Hippocampal formation (tissue), 2 donors: Measurements from ENCODE around the gene NAV2.
"Not testable (repeated sequence)": the region's sequence is repeated elsewhere in the genome, so short reads cannot be mapped to it uniquely, and the experiment has no call there.

Source experiments
- DNase-seq, 2 donors: peaks; one replicate each; lab custom pipeline; 2025; lab: John Stamatoyannopoulos, UW

Gene NAV2

DNA sequence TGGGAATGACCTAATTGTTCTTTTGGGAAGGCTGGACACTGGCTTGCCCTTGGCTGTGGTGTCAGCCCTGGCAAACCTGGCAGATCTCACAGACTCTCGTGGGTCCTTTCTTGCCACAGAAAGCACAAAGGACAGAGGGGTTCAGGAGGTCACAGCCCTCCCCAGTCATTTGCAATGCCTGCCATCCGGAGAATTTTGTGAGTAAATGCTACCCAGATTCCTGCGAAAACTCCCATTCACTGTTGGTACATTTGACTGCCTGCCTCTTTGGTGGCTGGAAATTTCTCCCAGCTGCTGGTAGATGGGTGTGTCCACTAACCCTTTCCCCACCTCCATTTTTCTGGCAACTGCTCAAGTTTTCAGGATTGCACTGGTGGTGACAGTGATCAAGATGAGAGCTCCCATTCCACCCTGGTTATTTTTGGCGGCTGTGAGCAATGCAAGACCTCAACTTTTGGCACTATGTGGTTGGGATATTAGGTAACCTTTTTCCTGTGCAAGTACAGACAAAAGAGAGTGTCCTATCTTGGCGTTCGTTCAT, 155.7 kb downstream of the NAV2 start:
- DNase-seq = peak in 1 of 2 donors; percentile 23

DNA sequence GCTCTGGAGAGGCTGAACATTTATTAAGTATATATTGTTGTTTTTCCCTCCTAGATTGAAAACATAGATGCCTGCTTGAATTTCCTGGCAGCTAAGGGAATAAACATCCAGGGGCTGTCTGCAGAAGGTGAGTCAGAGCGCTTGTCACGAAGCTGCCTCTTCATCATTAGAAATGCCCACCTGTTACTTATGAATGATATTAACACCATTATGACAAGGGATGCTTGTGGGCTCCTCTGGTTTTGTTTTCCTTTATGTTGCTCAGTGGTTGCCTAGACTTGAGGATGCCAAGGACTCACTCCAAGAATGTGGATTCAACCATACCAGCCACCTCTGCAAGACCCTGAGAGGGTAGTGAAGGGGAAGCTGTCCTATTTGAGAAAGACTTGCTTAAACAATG, 156.2 kb downstream of the NAV2 start:
- no peak for DNase-seq

DNA sequence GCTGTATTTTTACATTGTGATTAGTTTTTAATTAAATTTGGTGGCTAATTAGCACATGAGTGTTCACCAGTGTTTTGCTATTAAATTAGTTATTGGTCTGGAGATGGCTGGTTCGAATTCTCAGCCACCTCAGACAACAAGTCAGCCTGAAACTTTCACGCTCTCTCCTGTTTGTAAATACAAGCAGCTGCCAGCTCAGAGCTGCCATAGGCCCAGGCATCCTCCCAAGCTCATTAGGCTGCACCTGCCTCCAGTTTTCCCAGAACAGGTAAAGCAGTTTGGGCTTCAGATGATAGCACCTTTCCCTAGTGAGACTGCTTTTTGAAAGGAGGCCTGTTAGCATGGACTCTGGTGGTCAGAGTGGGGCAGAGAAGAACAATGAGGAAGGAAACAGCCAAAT, 156.8 kb downstream of the NAV2 start:
- no peak for DNase-seq

DNA sequence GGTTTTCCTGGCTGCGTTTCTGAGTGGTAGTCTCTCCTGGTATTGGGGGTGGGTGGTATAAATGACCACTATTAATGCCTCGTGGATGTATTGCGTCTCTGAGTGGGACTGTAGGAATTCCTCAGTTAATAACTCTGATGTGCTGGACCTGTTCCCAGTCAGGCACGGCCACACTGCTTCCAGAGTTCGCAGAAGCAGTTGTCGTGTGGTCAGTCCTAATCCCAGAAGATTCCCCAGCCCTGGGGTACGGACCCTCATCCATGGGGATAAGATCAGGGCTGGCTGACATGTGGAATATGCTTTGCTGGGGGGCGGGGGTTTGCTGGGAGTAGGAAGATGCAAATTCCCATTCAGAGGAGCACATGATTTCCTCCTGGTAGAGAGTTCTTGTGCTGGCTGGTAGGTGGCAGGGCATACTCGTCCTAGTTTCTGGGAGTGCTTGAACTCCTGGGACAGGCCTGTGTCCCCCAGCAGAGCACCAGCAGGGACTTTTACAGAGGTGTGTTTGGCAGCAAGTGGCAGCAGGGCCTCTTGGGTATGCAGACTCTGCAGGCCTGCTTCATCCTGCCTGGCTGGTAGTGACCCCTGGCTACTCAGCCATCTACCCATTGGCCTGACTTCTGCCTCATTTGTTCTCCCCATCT, 157.4 kb downstream of the NAV2 start:
- DNase-seq = no peak

DNA sequence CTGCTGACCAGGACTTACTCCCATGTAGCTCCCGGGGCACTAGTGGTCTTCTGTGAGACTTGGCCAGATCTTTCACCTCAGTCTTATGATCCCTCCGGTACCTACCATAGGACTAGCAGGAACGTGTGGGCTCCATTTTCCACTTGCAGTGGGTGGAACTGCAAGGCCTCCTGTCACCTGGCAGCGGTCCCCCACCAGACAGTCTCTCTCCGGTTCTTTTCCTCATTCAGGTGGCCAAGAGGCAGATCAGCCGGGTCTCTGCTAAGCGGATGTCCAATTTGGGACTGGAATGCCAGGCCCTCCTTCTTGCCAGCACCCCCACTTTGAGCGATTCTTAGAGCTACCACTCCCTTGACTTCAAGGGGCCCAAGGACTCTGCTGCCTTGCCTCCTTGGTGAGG, 158.9 kb downstream of the NAV2 start:
- DNase-seq = no peak

DNA sequence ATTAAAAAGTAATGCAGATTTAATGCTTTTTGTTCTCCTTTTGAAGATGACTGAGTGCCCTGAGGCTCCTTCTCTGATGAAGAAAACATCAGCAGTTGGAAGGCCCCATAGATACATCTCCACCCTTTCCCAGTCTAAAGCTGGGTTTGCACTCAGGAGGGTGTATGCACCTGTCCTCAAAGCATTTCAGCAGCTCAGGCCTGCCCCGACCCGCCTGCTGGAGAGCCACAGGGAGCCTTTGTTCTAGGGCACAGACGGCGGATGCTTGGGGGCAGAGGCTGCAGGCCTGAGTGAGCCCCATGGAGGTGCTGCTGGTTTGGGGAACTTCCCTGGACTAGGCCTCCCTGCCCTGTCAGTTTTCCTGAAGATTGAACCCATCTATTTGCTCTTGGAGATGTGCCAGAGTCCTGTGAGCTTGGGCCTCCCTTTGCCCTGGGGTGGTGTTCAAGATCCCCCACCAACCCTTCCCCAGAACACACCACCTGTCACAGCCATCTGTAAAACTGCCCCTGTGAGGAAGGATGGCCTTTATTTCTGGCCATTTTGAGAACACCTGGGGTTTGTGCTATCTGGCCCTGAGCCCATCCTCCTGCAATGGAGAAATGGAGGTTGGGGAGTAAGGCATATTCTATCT, 160.0 kb downstream of the NAV2 start:
- no peak for DNase-seq

DNA sequence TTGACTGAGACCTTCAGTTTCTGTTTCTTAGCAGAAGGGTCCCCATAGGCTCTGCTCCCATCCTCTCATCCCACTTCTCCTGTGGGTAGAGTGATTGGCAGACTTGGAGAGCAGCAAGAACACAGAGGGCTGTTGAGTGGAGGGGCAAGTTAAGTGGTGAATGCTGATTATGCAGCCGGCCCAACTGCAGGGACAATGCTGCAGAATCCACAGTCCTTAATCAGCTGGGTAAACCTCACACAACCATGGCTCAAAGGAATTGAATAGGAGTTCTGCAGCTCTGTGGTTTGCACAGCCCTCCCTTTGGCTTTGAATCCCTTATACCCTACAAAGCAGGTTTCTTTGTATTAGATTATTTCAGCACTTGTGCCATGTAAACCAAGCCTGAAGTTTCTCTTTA, 161.1 kb downstream of the NAV2 start:
- DNase-seq = no peak

DNA sequence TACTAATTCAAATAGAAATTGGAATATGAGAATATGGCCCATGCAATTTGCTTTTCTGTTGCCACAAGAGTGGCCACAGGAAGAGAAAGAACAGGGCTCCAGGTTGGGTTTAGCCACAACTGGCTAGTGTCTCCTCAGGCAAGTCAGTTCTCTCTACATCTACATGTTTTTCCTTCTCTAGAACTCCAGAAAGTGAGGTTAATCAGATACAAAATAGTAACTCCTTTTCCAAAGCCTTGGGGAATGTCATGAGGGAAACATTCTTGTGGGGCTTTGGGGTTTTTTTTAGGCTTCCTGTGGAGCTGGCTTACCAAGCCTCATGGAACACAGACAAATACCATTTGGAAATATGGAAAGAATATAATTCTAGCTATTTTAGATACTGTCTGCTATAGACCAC, 161.6 kb downstream of the NAV2 start:
- DNase-seq = no peak

DNA sequence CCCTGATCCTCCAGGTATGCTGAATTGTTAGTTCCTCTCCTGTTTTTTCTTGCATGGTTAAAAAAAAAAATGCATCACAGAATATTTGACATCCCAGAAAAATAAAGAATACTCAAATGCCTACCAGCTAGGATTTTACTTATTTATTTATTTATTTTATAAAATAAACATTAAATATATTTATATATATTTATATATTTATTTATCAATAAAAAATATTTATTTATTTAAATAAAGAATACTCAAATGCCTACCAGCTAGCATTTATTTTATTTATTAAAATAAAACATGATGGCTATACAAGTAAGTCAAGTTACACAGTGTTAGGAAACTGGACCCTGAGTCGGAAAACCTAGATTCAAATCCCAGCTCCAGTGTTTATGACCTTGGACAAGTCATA, 164.1 kb downstream of the NAV2 start:
- no peak for DNase-seq

DNA sequence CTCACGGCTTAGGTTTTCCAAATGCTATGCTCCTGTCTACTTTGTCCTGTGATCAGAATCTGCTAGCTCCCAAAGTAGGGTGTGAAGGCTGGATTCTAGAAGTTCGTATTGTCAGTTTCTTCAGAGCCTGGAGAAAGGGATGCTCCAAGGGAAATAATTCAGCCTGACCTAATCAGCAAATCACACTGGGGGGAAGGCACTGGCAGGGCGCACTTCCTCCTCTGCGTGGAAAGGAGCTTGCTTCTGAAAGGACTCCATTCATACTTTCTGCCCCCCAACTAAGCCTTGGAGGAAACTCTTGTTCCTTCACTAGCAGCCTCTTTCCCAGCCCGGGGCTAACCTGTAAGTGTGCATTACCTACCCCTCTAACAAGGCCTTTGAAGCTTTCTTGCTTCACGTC, 165.9 kb downstream of the NAV2 start:
- no peak for DNase-seq

DNA sequence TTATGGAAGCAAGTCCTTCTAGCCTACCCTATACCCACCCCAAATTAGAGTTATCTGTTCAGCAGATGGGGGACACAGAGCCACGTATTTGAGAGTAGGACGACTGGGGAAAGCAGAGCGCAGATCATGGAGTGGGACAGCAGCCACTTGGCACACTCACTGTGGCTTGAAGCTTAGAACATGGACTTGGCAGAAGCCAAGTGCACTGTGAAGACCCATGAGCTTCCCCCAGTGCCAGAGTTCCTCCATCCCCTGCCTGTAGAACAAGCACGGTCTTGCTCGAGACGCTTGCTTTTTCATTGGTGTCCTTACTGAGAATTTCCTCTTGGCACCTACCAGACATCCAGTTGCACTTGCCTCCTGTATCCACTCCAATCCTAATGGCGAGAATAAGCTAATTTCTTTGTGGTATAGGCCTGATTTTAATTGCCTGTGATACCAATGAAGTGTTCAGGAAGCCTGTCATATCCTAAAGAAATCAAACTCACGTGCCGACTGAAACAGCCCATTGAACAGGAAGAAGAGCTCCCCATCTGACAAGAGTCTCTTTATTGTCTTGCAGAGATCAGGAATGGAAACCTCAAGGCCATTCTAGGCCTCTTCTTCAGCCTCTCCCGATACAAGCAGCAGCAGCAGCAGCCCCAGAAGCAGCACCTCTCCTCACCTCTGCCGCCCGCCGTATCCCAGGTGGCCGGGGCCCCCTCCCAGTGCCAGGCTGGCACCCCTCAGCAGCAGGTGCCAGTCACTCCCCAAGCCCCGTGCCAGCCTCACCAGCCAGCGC, 166.9 kb downstream of the NAV2 start:
- DNase-seq = peak in 1 of 2 donors; percentile 15

DNA sequence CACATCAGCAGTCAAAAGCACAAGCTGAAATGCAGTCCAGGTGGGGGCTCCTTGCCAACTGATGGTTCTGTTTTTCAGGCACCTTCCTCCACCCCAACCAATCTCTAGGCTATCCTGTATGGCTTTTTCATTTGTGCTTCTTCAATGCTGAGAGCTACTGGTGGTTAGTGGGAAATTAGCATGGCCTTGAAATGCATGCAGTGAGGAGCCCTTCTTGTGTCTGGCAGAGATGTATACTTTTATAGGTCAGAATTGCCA, 167.4 kb downstream of the NAV2 start:
- DNase-seq = no peak

DNA sequence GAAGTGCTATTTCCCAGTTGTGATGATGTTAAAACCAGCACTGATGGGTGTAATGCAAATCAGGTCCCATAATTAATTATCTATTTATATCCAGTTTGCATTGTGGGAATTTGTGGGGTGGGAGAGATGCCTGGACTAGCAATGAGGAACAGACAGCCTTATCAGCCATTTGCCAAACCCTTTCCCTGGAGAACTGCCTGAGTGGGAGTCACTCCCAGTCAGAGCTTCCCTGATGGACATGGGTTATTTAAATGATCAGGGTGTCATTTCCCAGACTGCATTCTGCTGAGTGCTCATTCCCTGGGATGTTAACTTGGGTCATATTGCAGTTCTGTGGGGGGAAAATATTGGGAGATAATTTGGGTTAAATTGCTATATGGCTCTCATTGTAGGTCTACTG, 168.5 kb downstream of the NAV2 start:
- DNase-seq = no peak

DNA sequence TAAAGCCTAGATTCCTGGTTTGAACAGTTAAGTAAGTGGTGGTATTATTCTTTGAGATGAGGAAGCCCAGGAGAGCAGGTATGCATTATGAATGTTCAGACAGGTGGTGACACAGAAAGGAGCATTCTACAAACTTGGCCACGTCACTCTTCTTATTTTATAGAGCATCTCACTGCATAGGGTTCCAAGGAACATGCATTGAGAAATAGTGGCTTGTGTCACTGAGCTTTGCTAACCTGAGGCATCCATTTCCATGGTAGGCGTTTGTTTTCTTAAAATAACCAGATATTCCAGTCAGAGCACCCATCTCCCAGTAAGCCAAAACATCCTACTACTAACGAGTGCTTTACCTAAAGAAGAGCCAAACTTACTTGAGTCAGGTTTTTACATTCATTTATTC, 169.7 kb downstream of the NAV2 start:
- no peak for DNase-seq

DNA sequence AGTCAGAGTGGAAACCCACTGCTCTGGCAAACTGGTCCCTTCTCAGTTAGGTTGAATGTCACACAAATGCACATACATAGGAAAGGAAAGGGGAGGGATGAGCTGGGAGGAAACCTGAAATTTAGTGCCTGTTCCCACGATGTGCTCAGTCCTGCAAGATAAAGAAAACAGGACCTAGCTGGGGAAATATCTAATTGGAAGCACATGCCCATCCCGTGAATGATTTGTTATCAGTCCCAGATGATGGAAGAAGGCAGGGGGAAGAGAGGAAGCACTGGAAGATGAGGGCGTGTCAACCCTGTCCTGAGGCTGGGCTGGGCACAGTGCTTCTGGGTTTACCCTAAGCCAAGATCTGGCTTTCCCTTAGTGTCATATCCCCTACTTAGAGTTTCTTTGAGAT, 173.9 kb downstream of the NAV2 start:
- no peak for DNase-seq

DNA sequence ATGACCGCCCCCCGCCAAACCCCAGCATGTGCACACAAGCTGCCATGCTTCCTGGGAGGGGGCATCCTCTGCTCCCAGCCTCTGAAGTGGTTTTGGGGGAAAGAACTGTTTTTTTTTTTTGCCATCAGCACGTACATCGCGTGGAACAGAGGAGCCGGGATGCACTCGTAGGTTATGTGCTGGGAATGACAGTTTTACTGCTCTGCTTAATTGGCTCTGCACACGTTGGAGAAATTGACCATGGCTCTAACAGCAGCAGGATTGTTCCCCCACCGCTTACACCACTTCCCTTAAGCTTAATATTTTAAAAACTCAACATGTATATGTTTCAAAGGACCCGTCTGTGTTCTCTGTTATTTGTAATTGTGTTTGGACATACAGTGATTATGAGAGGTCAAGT, 175.2 kb downstream of the NAV2 start:
- no peak for DNase-seq

DNA sequence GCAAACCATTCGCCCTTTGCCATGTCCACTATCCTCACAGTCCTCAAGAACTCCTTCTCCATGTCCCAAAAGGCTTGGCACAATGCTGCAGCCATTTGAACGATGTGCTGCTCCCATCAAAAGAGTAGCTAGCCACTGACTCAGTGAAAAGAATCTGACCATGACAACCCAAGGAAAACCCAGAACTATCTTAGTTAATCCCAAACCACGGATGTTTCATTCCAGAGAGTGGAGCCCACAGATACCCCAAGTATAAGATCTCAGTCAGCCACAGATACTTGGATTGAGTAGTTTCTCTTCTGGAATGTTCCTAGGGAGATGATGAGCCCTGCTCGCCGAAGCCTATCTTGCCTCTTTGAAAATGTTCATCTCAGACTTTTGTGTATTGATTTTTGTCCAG, 176.9 kb downstream of the NAV2 start:
- no peak for DNase-seq

DNA sequence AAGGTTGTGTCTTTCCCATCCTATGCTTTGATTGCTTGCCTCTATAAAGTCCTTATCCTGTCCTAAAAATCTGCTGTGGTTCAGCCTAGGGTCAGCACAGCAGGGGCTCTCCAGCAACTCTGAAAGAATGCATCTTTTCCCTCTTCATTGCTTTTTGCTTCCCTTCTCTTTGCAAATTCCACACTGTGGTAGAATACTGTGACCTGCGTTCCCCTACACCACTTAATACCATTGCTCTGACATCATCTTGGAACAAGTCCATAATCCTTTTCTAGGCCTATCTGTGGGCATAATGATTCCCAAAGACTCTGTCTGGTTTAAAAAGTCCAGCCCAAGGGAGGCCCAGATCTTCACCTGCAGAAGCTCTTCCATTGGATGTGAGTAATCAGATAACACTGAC, 177.7 kb downstream of the NAV2 start:
- no peak for DNase-seq

DNA sequence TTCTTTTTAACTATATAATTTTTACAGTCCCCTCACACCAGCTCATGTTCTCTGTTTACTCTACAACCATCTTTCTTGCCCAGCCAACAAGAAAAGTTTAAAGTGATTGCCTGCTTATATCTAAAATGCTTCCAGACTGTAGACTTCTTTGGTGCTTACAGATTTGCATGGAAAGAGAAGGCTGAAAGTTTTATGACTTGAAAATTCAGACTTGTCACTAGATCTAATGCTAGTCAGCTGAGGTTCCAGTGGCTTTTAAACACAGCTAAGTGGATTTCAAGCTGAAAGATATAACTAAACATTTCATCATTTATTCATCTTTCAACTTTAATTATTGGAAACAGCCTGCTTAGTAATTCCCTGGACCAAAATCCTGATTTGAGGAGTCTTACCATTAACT, 178.4 kb downstream of the NAV2 start:
- DNase-seq = no peak

DNA sequence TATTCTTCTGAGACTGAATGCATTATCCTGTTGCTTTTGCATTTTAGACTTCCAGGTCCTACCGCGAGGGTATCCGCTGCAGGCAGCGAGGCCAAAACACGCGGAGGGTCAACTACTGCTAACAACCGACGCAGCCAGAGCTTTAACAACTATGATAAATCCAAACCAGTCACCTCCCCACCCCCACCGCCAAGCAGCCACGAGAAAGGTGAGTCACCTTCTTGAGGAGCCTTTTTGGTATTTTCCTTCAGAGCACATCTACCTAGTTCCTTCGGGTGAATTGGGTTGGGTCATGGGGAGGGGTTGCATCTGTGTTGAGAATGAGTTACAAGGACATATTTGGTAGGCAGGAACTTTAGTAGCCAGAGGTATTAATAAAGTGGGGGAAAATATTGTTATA, 179.8 kb downstream of the NAV2 start:
- DNase-seq = no peak

DNA sequence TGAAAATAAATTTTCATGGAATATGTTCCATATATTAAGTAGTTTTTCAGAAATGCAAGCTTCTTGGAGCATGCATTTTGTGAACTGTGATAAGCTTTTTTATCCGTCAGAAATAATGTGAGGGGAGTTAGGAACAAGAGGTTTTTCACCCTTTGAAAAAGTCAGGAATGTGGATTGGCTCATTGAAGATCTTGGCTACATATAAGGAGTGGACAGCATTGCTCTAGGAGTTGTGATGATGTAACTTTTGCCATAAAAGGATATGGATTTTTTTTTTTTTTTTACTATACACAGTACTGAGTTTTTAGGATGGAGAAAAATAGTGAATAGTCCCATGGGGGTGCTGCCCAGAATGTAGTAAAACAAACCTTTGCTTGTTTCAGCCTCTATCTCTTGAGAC, 180.2 kb downstream of the NAV2 start:
- no peak for DNase-seq

DNA sequence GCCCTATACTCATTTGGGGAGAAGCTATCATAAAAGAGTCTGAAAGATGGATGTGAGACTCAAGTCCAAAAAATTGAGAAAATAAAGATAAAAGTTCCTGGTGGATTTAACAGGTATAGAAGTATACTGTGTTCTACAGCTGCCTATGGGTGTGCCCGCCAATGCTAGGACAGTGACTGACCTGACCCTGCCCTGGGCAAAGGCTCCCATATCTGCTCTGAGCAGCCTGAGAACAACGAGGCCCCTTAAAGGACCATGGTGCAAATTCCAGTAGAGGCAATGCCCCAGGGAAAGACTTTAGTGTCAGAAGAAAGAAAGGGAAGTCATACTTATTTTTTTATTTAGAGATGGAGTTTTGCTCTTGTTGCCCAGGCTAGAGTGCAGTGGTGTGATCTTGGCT, 181.8 kb downstream of the NAV2 start:
- DNase-seq = no peak

DNA sequence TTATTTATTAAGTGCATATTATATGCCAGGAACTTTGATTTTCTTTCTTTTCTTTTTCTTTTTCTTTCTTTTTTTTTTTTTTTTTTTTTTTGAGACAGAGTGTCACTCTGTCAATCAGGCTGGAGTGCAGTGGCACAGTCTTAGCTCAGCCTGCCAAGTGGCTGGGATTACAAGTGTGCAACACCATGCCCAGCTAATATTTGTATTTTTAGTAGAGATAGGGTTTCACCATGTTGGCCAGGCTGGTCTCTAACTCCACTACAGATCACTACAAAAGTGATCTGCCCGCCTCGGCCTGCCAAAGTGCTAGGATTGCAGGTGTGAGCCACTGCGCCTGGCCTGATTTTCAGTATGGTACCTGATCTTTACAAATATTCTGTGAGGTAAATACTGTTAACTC, 182.4 kb downstream of the NAV2 start:
- DNase-seq = not testable (repeated sequence)
